HEK293 (cell line): Measurements from ENCODE around the gene FLYWCH1.

ENCODE experiments used
- CTCF ChIA-PET: fragments of 350-600 bp; formaldehyde crosslinking; extraction: SDS; loops from one replicate; lab custom pipeline; 2021; ENCODE audit warnings: antibody characterized with exemption; lab: Yijun Ruan, JAX
- POLR2A ChIA-PET: fragments of 300-600 bp; formaldehyde crosslinking; extraction: SDS; loops from one replicate; lab custom pipeline; 2020; ENCODE audit warnings: antibody characterized with exemption, inconsistent platforms; lab: Yijun Ruan, JAX
- H3K27ac ChIP-seq: fragments of 200-500 bp; sonication (Bioruptor generic); 2 replicates; pipeline ENCODE4 v1.5.1; 2014; ENCODE audit warnings: low read depth, low read length, control low read depth, inconsistent platforms; ENCODE audit errors: extremely low read depth
- H3K36me3 ChIP-seq, 2 experiments: fragments of 200-500 bp in 1 of 2; sonication (Bioruptor generic) in 1 of 2; 1 replicate in 1 of 2; 2 replicates in 1 of 2; pipeline ENCODE4 v1.5.1; 2014 to 2017; ENCODE audit warnings: inconsistent platforms in 2 of 2, low read length in 2 of 2; ENCODE audit not compliant: control insufficient read depth in 2 of 2, insufficient read depth in 1 of 2
- H3K4me1 ChIP-seq: fragments of 200-500 bp; sonication (Bioruptor generic); 2 replicates; pipeline ENCODE4 v1.5.1; 2014; ENCODE audit warnings: mild to moderate bottlenecking, low read length, inconsistent platforms; ENCODE audit not compliant: control insufficient read depth, insufficient read depth
- H3K4me3 ChIP-seq: 2 replicates; pipeline ENCODE4 v1.5.1; 2011; ENCODE audit warnings: low read depth, mild to moderate bottlenecking, control low read depth, low read length, moderate library complexity
- H3K9me3 ChIP-seq: fragments of 200-500 bp; sonication (Bioruptor generic); 2 replicates; pipeline ENCODE4 v1.5.1; 2014; ENCODE audit warnings: low read depth, low read length, inconsistent platforms; ENCODE audit not compliant: control insufficient read depth, insufficient read depth
- RBAK ChIP-seq: fragments of 450-650 bp; formaldehyde crosslinking; IDR thresholded peaks from 2 replicates; pipeline ENCODE4 v1.5.1; 2016; ENCODE audit warnings: missing biosample characterization, missing genetic modification characterization
- ZNF394 ChIP-seq: fragments of 450-650 bp; formaldehyde crosslinking; IDR thresholded peaks from 2 replicates; pipeline ENCODE4 v1.5.1; 2016; ENCODE audit warnings: missing biosample characterization, missing genetic modification characterization, mild to moderate bottlenecking, moderate library complexity, borderline replicate concordance
- ZNF48 ChIP-seq: fragments of 450-650 bp; formaldehyde crosslinking; IDR thresholded peaks from 2 replicates; pipeline ENCODE4 v1.5.1; 2016; ENCODE audit warnings: missing biosample characterization, missing genetic modification characterization
- ZNF544 ChIP-seq: fragments of 450-650 bp; formaldehyde crosslinking; IDR thresholded peaks from 2 replicates; pipeline ENCODE4 v1.5.0; 2017; ENCODE audit warnings: missing biosample characterization, missing genetic modification characterization
- TF ChIP-seq, protein P1 (sequence below): fragments of 450-650 bp; formaldehyde crosslinking; IDR thresholded peaks from 2 replicates; pipeline ENCODE4 v1.5.1; 2016; ENCODE audit warnings: missing biosample characterization, missing genetic modification characterization, borderline replicate concordance
- TF ChIP-seq, protein P2 (sequence below): fragments of 450-650 bp; formaldehyde crosslinking; IDR thresholded peaks from 2 replicates; pipeline ENCODE4 v1.5.1; 2016; ENCODE audit warnings: missing biosample characterization, missing genetic modification characterization, borderline replicate concordance
- TF ChIP-seq, protein P3 (sequence below): fragments of 450-650 bp; formaldehyde crosslinking; IDR thresholded peaks from 2 replicates; pipeline ENCODE4 v1.5.1; 2017; ENCODE audit warnings: missing biosample characterization, missing genetic modification characterization
- TF ChIP-seq, protein P4 (sequence below): fragments of 450-650 bp; formaldehyde crosslinking; IDR thresholded peaks from 2 replicates; pipeline ENCODE4 v1.5.1; 2016; ENCODE audit warnings: missing biosample characterization, missing genetic modification characterization

FLYWCH1 gene

DNA sequence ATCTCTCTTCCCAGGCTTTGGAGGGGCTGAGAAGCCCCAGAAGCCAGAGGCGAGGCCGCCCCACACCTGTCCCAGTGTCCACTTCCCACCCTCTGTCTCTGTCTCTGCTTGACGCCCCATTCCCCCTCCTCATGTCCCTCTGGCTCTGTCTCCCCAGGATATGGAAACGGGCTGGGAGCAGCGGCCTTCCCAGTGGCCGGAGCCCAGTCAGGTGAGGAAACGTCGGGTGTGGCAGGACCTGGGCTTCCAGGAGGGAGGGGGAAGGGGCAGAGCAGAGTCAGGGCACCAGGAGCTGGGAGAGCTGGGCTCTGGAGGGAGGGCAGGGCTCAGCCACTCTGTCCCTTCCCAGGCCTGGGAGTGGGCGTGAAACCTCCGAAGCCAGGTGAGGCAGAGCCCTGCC, 79.2 kb downstream of the FLYWCH1 start (continued):
- TF ChIP-seq, protein P1, sequence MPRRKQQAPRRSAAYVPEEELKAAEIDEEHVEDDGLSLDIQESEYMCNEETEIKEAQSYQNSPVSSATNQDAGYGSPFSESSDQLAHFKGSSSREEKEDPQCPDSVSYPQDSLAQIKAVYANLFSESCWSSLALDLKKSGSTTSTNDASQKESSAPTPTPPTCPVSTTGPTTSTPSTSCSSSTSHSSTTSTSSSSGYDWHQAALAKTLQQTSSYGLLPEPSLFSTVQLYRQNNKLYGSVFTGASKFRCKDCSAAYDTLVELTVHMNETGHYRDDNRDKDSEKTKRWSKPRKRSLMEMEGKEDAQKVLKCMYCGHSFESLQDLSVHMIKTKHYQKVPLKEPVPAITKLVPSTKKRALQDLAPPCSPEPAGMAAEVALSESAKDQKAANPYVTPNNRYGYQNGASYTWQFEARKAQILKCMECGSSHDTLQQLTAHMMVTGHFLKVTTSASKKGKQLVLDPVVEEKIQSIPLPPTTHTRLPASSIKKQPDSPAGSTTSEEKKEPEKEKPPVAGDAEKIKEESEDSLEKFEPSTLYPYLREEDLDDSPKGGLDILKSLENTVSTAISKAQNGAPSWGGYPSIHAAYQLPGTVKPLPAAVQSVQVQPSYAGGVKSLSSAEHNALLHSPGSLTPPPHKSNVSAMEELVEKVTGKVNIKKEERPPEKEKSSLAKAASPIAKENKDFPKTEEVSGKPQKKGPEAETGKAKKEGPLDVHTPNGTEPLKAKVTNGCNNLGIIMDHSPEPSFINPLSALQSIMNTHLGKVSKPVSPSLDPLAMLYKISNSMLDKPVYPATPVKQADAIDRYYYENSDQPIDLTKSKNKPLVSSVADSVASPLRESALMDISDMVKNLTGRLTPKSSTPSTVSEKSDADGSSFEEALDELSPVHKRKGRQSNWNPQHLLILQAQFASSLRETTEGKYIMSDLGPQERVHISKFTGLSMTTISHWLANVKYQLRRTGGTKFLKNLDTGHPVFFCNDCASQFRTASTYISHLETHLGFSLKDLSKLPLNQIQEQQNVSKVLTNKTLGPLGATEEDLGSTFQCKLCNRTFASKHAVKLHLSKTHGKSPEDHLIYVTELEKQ (tag by site-specific recombination), result no peak

DNA sequence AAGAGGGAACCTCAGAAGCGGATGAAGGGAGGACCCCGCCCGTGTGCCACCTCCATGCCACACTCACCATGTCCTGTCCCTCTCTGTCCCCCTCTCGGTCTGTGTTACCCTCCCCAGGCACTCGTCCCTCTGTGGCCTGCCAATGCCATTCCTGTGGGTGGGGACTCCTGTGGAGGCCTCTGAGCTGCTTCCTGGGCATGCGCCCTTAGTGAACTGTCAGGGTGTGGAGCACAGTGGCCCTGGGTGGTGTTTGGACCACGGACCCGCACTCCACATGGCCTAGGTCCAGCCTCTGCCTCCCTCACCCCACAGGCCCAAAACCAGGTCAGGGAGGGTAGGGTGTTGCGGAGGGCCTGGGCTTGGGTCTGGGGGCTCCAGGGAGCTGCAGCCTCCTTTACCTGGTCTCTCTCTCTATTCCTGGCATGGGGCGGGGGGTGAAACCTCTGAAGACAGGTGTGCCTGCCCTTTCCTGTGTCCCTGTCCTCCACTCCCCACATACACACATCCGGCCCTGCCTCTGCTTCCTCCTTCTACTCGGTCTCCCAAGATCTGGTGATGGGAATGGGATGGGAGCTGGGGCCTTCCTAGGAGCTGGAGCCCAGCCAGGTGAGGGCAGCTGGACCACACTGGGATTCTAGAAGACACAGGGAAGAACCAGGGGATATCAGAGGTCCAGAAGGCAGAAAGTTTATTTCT, 80.0 kb downstream of the FLYWCH1 start:
- Histone ChIP-seq H3K4me3 (no peak overlapping the region), H3K27ac (no peak overlapping the region), H3K9me3 (no peaks in the 10 kb centered on the region), H3K36me3 (no peaks in the 10 kb centered on the region), H3K4me1 (no peaks in the 10 kb centered on the region; the same call in 1 of the 2 replicates)
- POLR2A ChIA-PET, result interaction anchor here (1.0 kb wide), 1 partner anchor 115 kb away, joined by 4 read pairs; no protein-coding TSS in a partner anchor
- TF ChIP-seq, protein P1 (tag by site-specific recombination), result no peak
- CTCF ChIA-PET, result interaction anchor here (0.9 to 1.6 kb wide), 3 partner anchors 12 to 40 kb away, joined by 3 to 4 read pairs (median 3); no protein-coding TSS in a partner anchor

DNA sequence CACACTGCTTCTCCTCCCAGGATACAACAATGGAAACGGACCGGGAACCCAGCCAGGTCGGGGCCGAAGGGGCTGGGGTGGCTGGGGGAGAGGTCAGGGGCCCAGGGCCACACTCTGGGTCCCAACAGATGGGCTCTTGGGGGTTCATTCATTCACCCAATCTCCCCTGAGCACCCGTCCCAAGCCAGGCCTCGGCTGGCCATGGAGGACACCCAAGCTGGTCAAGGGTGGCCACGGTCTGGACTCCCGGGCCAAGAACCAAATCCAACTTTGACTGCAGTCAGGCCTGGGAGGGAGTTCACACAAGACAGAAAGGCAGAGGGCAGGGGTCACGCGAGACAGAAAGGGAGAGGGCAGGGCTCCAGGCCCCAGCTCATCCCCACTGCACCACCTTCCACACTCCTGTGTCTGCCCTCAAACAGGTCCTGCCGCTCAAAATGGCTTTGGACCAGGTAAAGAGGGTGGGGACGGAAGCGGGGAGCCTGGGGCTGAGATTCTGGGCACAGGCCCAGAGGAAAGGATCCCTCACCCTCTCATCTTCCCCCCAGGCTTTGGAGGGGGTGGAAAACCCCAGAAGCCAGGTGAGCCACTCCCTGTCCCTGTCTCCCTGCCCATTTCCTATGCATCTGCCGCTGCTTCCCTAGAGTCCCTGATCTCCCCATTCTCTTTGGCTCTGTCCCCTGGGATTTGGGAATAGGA, 80.8 kb downstream of the FLYWCH1 start:
- CTCF ChIA-PET, result interaction anchor here (0.9 to 1.6 kb wide), 5 partner anchors 11 to 39 kb away, joined by 3 to 5 read pairs (median 3); no protein-coding TSS in a partner anchor
- no peaks in the 10 kb centered on the region for H3K9me3 ChIP-seq
- TF ChIP-seq, protein P2, sequence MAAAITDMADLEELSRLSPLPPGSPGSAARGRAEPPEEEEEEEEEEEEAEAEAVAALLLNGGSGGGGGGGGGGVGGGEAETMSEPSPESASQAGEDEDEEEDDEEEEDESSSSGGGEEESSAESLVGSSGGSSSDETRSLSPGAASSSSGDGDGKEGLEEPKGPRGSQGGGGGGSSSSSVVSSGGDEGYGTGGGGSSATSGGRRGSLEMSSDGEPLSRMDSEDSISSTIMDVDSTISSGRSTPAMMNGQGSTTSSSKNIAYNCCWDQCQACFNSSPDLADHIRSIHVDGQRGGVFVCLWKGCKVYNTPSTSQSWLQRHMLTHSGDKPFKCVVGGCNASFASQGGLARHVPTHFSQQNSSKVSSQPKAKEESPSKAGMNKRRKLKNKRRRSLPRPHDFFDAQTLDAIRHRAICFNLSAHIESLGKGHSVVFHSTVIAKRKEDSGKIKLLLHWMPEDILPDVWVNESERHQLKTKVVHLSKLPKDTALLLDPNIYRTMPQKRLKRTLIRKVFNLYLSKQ (tag by site-specific recombination), result no peak
- TF ChIP-seq, protein P3, sequence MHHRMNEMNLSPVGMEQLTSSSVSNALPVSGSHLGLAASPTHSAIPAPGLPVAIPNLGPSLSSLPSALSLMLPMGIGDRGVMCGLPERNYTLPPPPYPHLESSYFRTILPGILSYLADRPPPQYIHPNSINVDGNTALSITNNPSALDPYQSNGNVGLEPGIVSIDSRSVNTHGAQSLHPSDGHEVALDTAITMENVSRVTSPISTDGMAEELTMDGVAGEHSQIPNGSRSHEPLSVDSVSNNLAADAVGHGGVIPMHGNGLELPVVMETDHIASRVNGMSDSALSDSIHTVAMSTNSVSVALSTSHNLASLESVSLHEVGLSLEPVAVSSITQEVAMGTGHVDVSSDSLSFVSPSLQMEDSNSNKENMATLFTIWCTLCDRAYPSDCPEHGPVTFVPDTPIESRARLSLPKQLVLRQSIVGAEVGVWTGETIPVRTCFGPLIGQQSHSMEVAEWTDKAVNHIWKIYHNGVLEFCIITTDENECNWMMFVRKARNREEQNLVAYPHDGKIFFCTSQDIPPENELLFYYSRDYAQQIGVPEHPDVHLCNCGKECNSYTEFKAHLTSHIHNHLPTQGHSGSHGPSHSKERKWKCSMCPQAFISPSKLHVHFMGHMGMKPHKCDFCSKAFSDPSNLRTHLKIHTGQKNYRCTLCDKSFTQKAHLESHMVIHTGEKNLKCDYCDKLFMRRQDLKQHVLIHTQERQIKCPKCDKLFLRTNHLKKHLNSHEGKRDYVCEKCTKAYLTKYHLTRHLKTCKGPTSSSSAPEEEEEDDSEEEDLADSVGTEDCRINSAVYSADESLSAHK, result no peak
- no peak overlapping the region for H3K4me3 ChIP-seq
- no peak overlapping the region for H3K27ac ChIP-seq
- no peaks in the 10 kb centered on the region for H3K36me3 ChIP-seq
- no peaks in the 10 kb centered on the region; the same call in 1 of the 2 replicates for H3K4me1 ChIP-seq
- POLR2A ChIA-PET, result no interaction called here

DNA sequence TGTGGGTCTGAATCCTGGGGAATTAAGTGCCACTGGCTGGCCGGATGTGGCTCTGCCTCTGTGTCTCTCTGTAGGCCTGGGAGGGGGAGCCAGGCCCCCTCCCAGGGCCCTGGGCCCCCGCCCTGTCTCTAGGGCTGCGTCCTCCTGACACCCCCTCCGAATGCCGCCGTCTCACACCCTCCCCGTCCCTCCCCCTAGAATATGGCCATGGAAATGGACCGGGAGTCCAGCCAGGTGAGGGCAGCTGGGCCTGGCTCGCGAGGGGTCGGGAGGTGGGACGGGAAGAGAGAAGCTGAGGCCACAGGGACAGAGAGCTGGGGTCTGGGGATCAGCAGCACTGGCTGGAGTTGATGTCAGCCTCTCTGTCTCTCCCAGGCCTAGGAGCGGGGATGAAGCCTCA, 84.6 kb downstream of the FLYWCH1 start:
- TF ChIP-seq, protein P4, sequence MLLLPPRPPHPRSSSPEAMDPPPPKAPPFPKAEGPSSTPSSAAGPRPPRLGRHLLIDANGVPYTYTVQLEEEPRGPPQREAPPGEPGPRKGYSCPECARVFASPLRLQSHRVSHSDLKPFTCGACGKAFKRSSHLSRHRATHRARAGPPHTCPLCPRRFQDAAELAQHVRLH (tag by site-specific recombination), result no peak
- TF ChIP-seq RBAK (tag by site-specific recombination) (no peak), ZNF544 (tag by site-specific recombination) (no peak), ZNF394 (tag by site-specific recombination) (peak; percentile 30; the same call in 1 of the 2 replicates), ZNF48 (tag by site-specific recombination) (no peak)
- CTCF ChIA-PET, result interaction anchor here (0.6 to 1.4 kb wide), 2 partner anchors 25 to 32 kb away, joined by 3 to 6 read pairs; no protein-coding TSS in a partner anchor
- no peaks in the 10 kb centered on the region for H3K36me3 ChIP-seq
- no peaks in the 10 kb centered on the region for H3K9me3 ChIP-seq
- H3K27ac ChIP-seq, result no peak overlapping the region
- H3K4me1 ChIP-seq, result no peaks in the 10 kb centered on the region
- POLR2A ChIA-PET, result no interaction called here
- no peak overlapping the region for H3K4me3 ChIP-seq
